ENCODE results near the gene ZDHHC20. TPM values are rescaled to one million over a fixed set of nuclear protein-coding genes. Genes with fewer than 3 reads are reported as not detected.
"Not testable (repeated sequence)": the region's sequence is repeated elsewhere in the genome, so short reads cannot be mapped to it uniquely, and the experiment has no call there.

The ZDHHC20 gene
- polyA plus RNA-seq, 3 donors, result 78.1 to 87.4 (median 83.4) TPM

- no peak for DNase-seq (ENCODE audit: low read depth in 3 of 3, low spot score in 2 of 3)
Observed at GRCh38 chr13:21436582-21436981, 22.5 kb downstream of the ZDHHC20 start.

GRCh38 chr13:21435687-21436151, 23.4 kb downstream of the ZDHHC20 start:
- no peak for DNase-seq (ENCODE audit: low read depth in 3 of 3, low spot score in 2 of 3)

DNA sequence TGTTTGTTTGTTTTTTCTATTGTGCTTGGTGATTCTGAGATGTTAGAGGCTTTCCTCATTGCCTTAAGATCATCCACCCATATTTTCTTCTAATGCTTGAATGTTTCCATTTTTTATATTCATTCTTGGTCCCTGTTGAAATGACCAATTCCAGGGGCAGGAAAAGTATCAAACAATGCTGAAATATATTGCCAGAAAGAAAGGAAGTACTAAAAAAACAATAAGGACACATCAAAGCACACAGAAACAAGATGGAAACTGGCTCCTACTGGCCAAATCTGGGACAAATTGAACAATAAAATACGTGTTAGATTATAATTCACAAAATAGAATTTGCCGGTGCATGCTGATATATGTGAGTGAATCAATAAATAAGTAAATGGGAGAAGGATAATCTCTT, 23.9 kb downstream of the ZDHHC20 start:
- no peak for DNase-seq (ENCODE audit: low read depth in 3 of 3, low spot score in 2 of 3)

GRCh38 chr13:21434588-21434987, 24.5 kb downstream of the ZDHHC20 start:
- DNase-seq (ENCODE audit: low read depth in 3 of 3, low spot score in 2 of 3), result no peak

GRCh38 chr13:21429211-21429610, 29.9 kb downstream of the ZDHHC20 start:
- DNase-seq (ENCODE audit: low read depth in 3 of 3, low spot score in 2 of 3), result no peak

GRCh38 chr13:21427741-21428140, 31.4 kb downstream of the ZDHHC20 start:
- DNase-seq (ENCODE audit: low read depth in 3 of 3, low spot score in 2 of 3), result no peak

DNA sequence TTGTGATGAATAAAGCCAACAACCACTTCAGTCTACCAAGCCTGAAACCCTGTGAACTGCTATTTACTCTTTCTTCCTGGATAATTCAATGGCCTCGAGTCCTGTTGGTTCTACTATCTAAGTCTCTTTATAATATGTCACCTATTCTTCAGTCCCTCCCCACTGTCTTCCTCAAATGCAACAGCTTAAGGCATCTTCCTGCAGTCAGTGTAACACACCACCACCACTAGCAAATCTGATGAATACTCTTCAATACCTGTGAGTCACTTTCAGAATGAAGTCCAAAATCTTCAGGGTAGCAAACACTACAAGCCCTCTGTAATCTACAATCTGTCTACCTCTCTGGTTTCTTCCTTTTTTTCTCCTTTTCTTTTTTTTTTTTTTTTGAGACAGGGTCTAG, 32.9 kb downstream of the ZDHHC20 start:
- no peak for DNase-seq (ENCODE audit: low read depth in 3 of 3, low spot score in 2 of 3)

- DNase-seq (ENCODE audit: low read depth in 3 of 3, low spot score in 2 of 3), result no peak
Observed at GRCh38 chr13:21420706-21421105, 38.4 kb downstream of the ZDHHC20 start.

GRCh38 chr13:21413013-21413412, 46.1 kb downstream of the ZDHHC20 start:
- DNase-seq (ENCODE audit: low read depth in 3 of 3, low spot score in 2 of 3), result no peak

DNA sequence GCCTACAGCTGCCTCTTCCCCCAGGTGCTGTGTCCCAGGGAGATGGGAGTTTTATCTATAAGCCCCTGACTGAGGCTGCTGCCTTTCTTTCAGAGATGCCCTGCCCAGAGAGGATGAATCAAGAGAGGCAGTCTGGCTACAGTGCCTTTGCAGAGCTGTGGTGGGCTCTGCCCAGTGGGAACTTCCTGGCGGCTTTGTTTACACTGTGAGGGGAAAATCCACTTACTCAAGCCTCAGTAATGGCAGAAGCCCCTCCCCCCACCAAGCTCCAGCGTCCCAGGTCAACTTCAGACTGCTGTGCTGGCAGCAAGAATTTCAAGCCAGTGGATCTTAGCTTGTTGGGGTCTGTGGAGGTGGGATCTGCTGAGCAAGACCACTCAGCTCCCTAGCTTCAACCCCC, 48.6 kb downstream of the ZDHHC20 start:
- not testable (repeated sequence) for DNase-seq (ENCODE audit: low read depth in 3 of 3, low spot score in 2 of 3)

GRCh38 chr13:21405309-21405708, 53.8 kb downstream of the ZDHHC20 start:
- no peak for DNase-seq (ENCODE audit: low read depth in 3 of 3, low spot score in 2 of 3)

- DNase-seq (ENCODE audit: low read depth in 3 of 3, low spot score in 2 of 3), result no peak
Observed at GRCh38 chr13:21402586-21403307, 56.4 kb downstream of the ZDHHC20 start.

- no peak for DNase-seq (ENCODE audit: low read depth in 3 of 3, low spot score in 2 of 3)
Observed at GRCh38 chr13:21399741-21400140, 59.4 kb downstream of the ZDHHC20 start.

DNA sequence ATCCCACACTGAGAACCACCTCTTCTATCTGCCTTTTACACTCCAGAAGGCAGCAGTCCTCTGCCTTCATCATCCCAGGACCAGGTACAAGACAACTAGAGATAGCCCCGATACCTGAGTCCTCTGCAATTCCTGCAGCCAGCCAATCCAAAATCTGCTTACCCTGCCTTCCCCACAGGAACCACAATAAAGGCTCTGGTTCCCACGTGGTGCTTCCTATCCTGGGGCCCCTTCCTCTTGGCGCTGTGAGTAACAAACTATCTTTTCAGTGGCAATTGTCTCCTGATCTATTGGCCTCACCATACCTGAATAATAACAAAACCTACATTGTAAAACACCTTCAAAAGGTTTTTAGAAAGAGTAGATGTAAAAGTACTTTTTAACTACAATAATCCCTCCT, 63.1 kb downstream of the ZDHHC20 start:
- DNase-seq (ENCODE audit: low read depth in 3 of 3, low spot score in 2 of 3), result no peak

DNA sequence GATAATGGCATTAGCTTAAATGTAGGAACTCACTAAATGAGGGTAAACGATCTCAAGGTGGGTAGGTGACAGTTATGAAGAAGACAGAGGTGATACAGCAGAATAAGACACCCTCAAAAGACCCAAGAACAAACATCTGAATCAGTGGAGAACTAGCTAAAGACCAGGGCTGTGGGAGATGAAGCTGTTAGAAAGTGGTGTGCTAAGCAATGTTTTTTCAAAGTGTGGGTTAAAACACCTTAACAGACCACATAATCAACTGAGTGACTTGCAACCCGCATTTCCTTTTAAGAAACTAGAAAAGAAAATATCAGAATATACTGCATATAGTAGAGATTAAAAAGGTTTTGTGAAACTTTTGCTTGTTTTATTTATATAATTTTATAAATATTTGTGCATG, 70.0 kb downstream of the ZDHHC20 start:
- DNase-seq (ENCODE audit: low read depth in 3 of 3, low spot score in 2 of 3), result no peak

GRCh38 chr13:21385710-21386109, 73.4 kb downstream of the ZDHHC20 start:
- DNase-seq (ENCODE audit: low read depth in 3 of 3, low spot score in 2 of 3), result no peak

GRCh38 chr13:21383090-21383489, 76.0 kb downstream of the ZDHHC20 start:
- no peak for DNase-seq (ENCODE audit: low read depth in 3 of 3, low spot score in 2 of 3)

GRCh38 chr13:21376998-21377985, 81.8 kb downstream of the ZDHHC20 start:
- not testable (repeated sequence) for DNase-seq (ENCODE audit: low read depth in 3 of 3, low spot score in 2 of 3)

DNA sequence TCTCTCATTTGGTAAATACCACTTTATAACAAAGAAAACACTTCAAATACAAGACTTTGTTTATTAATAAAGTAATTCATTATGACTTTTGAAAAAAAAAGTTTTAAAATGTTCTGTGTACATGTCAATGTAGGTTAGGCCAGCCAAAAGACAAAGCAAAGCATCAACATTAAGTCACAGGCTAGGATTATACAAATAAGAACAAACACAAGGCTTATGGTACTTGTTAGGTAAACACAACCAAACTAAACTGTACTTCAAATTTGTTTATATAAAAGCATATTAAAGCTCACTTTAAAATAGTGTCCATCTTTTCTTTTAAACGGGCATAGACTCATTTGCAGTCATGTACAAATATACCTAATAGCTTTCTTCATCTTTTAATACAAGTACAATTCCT, 86.6 kb downstream of the ZDHHC20 start:
- no peak for DNase-seq (ENCODE audit: low read depth in 3 of 3, low spot score in 2 of 3)

DNA sequence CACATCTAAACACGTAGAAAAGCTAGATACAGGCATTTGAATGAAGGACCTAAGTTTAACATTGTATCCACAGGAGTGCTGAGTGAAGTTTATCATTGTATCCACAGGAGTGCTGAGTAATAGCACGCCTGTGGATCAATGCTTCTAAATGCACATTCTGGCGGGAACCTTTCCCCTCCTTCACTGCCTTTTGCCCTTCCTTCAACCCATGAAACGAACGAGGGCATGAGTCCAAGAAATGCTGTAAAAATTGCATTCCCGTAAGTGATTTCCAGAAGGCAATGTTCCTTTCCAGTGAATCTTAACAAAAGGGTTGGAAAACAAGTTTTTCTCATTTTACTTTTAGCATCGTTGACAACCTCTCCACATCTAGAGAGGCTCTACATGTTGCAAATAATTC, 88.1 kb downstream of the ZDHHC20 start:
- peak in 1 of 3 donors; percentile 21 for DNase-seq (ENCODE audit: low read depth in 3 of 3, low spot score in 2 of 3)

DNA sequence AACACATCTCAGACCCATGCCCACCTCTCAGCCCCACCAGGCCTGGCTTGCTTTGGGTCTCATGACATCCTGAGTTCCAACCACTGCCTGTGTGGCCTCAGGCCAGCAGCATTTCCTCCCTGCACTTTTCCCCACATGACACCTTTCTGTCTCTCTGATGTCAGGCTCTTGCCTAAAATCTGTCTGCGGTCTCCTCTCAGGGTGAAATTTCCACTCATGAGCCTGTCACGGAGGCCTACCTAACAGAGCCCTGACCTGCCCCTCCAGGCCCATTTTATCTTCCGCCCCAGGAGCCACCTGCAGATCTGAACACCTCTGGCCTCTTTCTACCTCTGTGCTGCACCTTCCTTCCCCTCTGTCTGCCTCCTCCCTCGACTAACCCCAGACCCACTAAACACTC, 93.5 kb downstream of the ZDHHC20 start:
- DNase-seq (ENCODE audit: low read depth in 3 of 3, low spot score in 2 of 3), result no peak

GRCh38 chr13:21364916-21365315, 94.2 kb downstream of the ZDHHC20 start:
- no peak for DNase-seq (ENCODE audit: low read depth in 3 of 3, low spot score in 2 of 3)
